ENCODE data around the gene LCOR. TPM values are rescaled to one million over a fixed set of nuclear protein-coding genes. Genes with fewer than 3 reads are reported as not detected.

The LCOR gene
- total RNA-seq, 4 donors from 2014 or later: 47.2 to 86.4 (median 60.0) TPM

DNA sequence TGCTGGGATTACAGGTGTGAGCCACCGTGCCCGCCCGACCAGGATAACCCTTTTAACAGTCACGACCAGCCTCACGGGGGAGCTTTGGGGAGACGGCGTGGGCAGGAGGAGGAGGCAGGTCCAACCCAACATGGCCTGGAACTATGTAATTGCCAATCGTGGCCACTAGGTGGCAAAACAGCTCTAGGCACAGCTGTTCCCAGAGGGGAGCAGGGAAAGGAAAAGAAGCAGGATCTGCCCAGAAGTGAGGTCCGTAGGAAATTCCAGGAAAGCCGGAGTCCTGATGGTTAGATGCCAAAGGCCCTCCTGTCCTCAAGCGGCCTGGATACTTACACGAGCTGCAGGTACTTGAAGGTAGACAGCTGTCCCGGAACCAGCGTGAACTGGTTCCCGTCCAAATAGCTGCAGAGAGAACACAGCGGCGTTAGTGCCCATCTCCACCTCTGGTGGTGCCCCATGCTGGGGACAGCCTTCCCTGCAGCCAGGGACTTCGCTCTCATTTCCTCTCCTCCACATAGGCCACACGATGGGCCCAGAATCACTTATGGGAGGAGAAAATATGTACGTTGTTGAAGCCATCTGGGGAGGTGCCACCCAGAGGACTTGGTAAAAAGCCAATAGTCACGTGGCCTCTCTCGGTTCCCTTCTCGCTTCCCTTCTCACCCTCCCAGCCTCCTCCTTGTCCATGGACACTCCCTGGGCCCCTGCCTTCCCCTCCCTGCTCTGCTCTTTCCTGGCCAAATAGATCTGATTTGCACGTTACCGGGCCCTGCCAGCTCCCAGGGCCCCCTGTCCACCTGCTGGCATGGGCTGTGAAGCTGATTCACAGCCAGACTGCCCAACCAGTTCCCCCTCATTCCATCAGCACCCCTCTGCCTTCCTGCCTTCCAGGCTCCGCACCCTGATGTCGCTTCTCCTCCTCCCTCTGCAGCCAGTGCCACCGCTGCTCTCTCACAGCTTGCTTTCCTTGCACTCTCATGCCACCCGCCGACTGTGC is 205.6 kb downstream of the LCOR start:
- Histone ChIP-seq H3K4me1 (peaks cover 0 to 12% (median 4%) of the 10 kb centered on the region in 4 donors), H3K9me3 (no peaks in the 10 kb centered on the region), H3K36me3 (no peaks in the 10 kb centered on the region), H3K27me3 (peaks cover 14% of the 10 kb centered on the region), H3K4me3 (peak overlapping the region; percentile 3 to 55 (median 33)), H3K27ac (peak overlapping the region in 1 of 4 donors; percentile 28)
- in situ Hi-C loops (cut with MboI; ENCODE audit: low pct_ligation_motif_present in 1 of 4, low pct_unique_long_range_greater_than_20kb in 1 of 4, low sequenced_read_pairs in 3 of 4): loop anchor here in 2 of 4 donors (10.0 to 25.0 kb wide), 3 partner anchors 275 to 625 kb away; no protein-coding TSS in a partner anchor
- DNase-seq: peak; percentile 83
- WGBS, 2 donors (ENCODE audit: low coverage in 1 of 2): 18 to 48% methylated on average over 11 to 30 of the region's 30 CpGs
- intact Hi-C loops (cut with DNase I; ENCODE audit: low total_unique reads): no loop called here
- TF ChIP-seq POLR2AphosphoS5 (IDR thresholded peaks at IDR 0.05) (no peak), EP300 (IDR thresholded peaks at IDR 0.05; ENCODE audit: low read depth) (no peak), POLR2A (IDR thresholded peaks at IDR 0.05) (no peak)
- TF ChIP-seq, protein P1, sequence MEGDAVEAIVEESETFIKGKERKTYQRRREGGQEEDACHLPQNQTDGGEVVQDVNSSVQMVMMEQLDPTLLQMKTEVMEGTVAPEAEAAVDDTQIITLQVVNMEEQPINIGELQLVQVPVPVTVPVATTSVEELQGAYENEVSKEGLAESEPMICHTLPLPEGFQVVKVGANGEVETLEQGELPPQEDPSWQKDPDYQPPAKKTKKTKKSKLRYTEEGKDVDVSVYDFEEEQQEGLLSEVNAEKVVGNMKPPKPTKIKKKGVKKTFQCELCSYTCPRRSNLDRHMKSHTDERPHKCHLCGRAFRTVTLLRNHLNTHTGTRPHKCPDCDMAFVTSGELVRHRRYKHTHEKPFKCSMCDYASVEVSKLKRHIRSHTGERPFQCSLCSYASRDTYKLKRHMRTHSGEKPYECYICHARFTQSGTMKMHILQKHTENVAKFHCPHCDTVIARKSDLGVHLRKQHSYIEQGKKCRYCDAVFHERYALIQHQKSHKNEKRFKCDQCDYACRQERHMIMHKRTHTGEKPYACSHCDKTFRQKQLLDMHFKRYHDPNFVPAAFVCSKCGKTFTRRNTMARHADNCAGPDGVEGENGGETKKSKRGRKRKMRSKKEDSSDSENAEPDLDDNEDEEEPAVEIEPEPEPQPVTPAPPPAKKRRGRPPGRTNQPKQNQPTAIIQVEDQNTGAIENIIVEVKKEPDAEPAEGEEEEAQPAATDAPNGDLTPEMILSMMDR (IDR thresholded peaks at IDR 0.05): peak; percentile 81 to 87 (median 85)

DNA sequence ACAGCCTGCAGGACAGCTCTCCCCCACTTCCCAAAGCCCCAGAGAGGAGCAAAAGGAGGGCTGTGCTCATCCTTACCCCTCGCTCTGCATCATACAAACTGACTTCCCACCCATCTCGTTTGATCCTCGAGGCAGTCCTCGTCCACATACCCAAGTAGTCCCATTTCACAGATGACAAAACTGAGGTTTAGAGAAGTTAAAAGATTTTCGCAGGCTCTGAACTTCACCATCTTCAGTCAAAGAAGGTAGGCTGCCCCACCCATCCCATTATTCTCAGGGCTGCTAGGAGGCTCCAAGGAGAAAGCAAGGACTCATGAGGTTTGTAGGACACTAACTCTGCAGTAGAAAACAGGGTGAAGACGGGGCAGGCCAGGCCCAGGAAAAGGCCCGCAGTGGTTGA is 206.6 kb downstream of the LCOR start:
- H3K9me3 ChIP-seq: no peaks in the 10 kb centered on the region
- DNase-seq: no peak
- TF ChIP-seq, protein P1 (IDR thresholded peaks at IDR 0.05): no peak
- no peak for TF ChIP-seq POLR2A (IDR thresholded peaks at IDR 0.05)
- TF ChIP-seq EP300 (IDR thresholded peaks at IDR 0.05; ENCODE audit: low read depth): no peak
- no peak for TF ChIP-seq POLR2AphosphoS5 (IDR thresholded peaks at IDR 0.05)
- peaks cover 0 to 12% (median 4%) of the 10 kb centered on the region in 4 donors for H3K4me1 ChIP-seq
- in situ Hi-C loops (cut with MboI; ENCODE audit: low pct_ligation_motif_present in 1 of 4, low pct_unique_long_range_greater_than_20kb in 1 of 4, low sequenced_read_pairs in 3 of 4) (loop anchor here in 2 of 4 donors (10.0 to 25.0 kb wide), 3 partner anchors 276 to 626 kb away; no protein-coding TSS in a partner anchor), intact Hi-C loops (cut with DNase I; ENCODE audit: low total_unique reads) (no loop called here)
- peaks cover 14% of the 10 kb centered on the region for H3K27me3 ChIP-seq
- H3K36me3 ChIP-seq: no peaks in the 10 kb centered on the region
- H3K4me3 ChIP-seq: no peak overlapping the region
- no peak overlapping the region for H3K27ac ChIP-seq
- 85 to 88% methylated on average over 6 to 7 of the region's 7 CpGs for WGBS, 2 donors (ENCODE audit: low coverage in 1 of 2)

DNA sequence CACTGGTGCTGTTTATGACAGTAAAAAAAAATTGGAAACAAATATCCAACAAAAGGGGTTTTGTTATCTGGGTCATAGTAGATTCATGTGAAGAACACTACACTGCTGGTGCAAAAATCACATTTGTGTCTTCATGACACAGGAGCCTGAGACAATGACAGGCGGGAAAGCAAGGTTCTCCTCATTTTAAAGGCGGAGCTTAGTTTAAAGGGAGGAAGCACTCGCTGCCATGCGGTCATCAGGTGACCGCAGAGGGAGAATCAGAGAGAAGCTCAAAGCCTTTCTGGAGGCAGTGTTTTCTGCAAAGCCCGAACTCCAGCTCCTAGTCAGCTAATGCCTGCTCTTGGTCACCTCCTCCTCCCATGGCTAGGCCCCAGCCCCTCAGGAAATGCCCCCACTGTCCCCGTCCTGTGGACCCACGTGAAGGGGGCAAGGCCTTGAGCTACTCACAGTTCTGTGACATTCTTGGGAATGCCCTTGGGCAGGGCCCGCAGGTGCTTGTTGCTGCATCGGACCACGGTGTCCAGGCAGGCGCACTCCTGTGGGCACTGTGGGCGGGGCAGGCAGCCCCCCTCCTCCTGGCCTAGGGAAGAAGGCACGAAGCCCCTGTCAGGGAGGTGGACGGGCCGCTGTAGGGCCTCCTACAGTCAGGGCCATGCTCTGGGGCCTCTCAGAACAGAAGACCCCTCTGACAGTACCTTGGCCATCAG is 207.6 kb downstream of the LCOR start:
- Histone ChIP-seq H3K4me1 (peaks cover 0 to 12% (median 4%) of the 10 kb centered on the region in 4 donors), H3K27me3 (peaks cover 11% of the 10 kb centered on the region), H3K27ac (no peak overlapping the region), H3K9me3 (no peaks in the 10 kb centered on the region), H3K36me3 (no peaks in the 10 kb centered on the region), H3K4me3 (no peak overlapping the region)
- TF ChIP-seq EP300 (IDR thresholded peaks at IDR 0.05; ENCODE audit: low read depth) (no peak), POLR2AphosphoS5 (IDR thresholded peaks at IDR 0.05) (no peak), POLR2A (IDR thresholded peaks at IDR 0.05) (no peak)
- TF ChIP-seq, protein P1 (IDR thresholded peaks at IDR 0.05): no peak
- in situ Hi-C loops (cut with MboI; ENCODE audit: low pct_ligation_motif_present in 1 of 4, low pct_unique_long_range_greater_than_20kb in 1 of 4, low sequenced_read_pairs in 3 of 4) (loop anchor here in 2 of 4 donors (10.0 to 25.0 kb wide), 3 partner anchors 277 to 627 kb away; no protein-coding TSS in a partner anchor), intact Hi-C loops (cut with DNase I; ENCODE audit: low total_unique reads) (no loop called here)
- DNase-seq: no peak
- WGBS, 2 donors (ENCODE audit: low coverage in 1 of 2): 79 to 80% methylated on average over 1 to 6 of the region's 16 CpGs

DNA sequence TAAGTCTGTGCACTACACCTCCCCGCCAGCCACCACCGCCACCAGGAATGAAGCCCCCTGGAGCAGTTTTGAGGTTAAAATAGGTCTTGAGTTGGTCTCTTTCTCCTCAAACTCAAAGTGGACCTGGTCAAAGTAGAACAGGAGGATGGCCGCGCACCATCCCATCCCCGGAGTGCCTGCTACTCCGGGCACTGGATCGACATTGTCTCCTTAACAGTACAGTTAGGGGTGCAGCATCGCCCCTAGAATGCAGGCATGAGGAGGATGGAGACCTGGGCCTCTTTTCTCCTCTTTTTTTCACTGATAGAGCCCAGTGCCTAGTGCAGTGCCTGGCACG is 208.1 kb downstream of the LCOR start:
- TF ChIP-seq, protein P1 (IDR thresholded peaks at IDR 0.05): no peak
- TF ChIP-seq POLR2AphosphoS5 (IDR thresholded peaks at IDR 0.05): no peak
- no peak for TF ChIP-seq POLR2A (IDR thresholded peaks at IDR 0.05)
- TF ChIP-seq EP300 (IDR thresholded peaks at IDR 0.05; ENCODE audit: low read depth): no peak
- Histone ChIP-seq H3K4me1 (peaks cover 0 to 12% (median 4%) of the 10 kb centered on the region in 4 donors), H3K9me3 (no peaks in the 10 kb centered on the region), H3K27ac (no peak overlapping the region), H3K27me3 (peaks cover 6% of the 10 kb centered on the region), H3K4me3 (no peak overlapping the region), H3K36me3 (no peaks in the 10 kb centered on the region)
- no peak for DNase-seq
- WGBS, 2 donors (ENCODE audit: low coverage in 1 of 2): 90 to 100% methylated on average over 1 to 9 of the region's 9 CpGs
- intact Hi-C loops (cut with DNase I; ENCODE audit: low total_unique reads) (no loop called here), in situ Hi-C loops (cut with MboI; ENCODE audit: low pct_ligation_motif_present in 1 of 4, low pct_unique_long_range_greater_than_20kb in 1 of 4, low sequenced_read_pairs in 3 of 4) (loop anchor here in 2 of 4 donors (25.0 kb wide), 2 partner anchors 278 to 628 kb away; no protein-coding TSS in a partner anchor)
